OCI-LY7 (cell line): ENCODE measurements around the gene M1AP. TPM values are rescaled to one million over a fixed set of nuclear protein-coding genes. Genes with fewer than 3 reads are reported as not detected.

Experiments used
- BruUV-seq: library from RNA; stranded (reverse); fragments of 400-500 nt; replicated peaks from 2 replicates; lab custom pipeline; 2021; lab: Mats Ljungman, UMichigan
- CTCF ChIA-PET: fragments of 300-600 bp; sonication (Branson Sonifier 250); formaldehyde crosslinking; loops from one replicate; lab custom pipeline; 2022; ENCODE audit warnings: antibody characterized with exemption; ENCODE audit not compliant: unreplicated experiment; lab: Charles Lee
- POLR2A ChIA-PET: fragments of 300-600 bp; sonication (Branson Sonifier 250); formaldehyde crosslinking; loops from one replicate; lab custom pipeline; 2022; ENCODE audit warnings: antibody characterized with exemption; lab: Charles Lee
- DNase-seq: peaks from one replicate; pipeline ENCODE4 v3.0.0-alpha.2; 2015; ENCODE audit warnings: low spot score
- H2AFZ ChIP-seq: fragments of 200-600 bp; sonication (generic), shearing (Covaris generic); 2 replicates; pipeline ENCODE4 v1.6.1; 2014; ENCODE audit warnings: mild to moderate bottlenecking, antibody characterized with exemption, low read length, moderate library complexity
- H3K27ac ChIP-seq: fragments of 200-600 bp; sonication (generic); 2 replicates; pipeline ENCODE4 v1.5.1; 2014; ENCODE audit warnings: mixed run types, low read depth, mild to moderate bottlenecking, moderate library complexity, low read length, inconsistent platforms; ENCODE audit not compliant: poor library complexity, severe bottlenecking
- H3K36me3 ChIP-seq: fragments of 200-600 bp; sonication (generic); 2 replicates; pipeline ENCODE4 v1.6.1; 2014; ENCODE audit warnings: mild to moderate bottlenecking, antibody characterized with exemption, low read length, moderate library complexity, mixed read lengths; ENCODE audit not compliant: insufficient read depth
- H3K4me1 ChIP-seq: fragments of 200-600 bp; sonication (generic); 2 replicates; pipeline ENCODE4 v1.5.1; 2014; ENCODE audit warnings: mild to moderate bottlenecking, low read length; ENCODE audit not compliant: insufficient read depth, poor library complexity, severe bottlenecking
- H3K4me2 ChIP-seq: fragments of 200-600 bp; sonication (generic); 2 replicates; pipeline ENCODE4 v1.6.1; 2014; ENCODE audit warnings: mild to moderate bottlenecking, low read length
- H3K4me3 ChIP-seq: fragments of 200-600 bp; sonication (generic); 2 replicates; pipeline ENCODE4 v1.5.1; 2014; ENCODE audit warnings: mild to moderate bottlenecking, low read depth, low read length; ENCODE audit not compliant: poor library complexity, severe bottlenecking
- H3K79me2 ChIP-seq: fragments of 200-600 bp; sonication (generic); 2 replicates; pipeline ENCODE4 v1.6.1; 2016; ENCODE audit warnings: low read depth, mild to moderate bottlenecking, low read length, moderate library complexity, mixed read lengths; ENCODE audit not compliant: insufficient read depth
- H3K9me2 ChIP-seq: fragments of 200-600 bp; sonication (generic); 2 replicates; pipeline ENCODE4 v1.6.1; 2016; ENCODE audit warnings: mild to moderate bottlenecking, low read length, mixed read lengths; ENCODE audit not compliant: insufficient read depth
- H3K9me3 ChIP-seq: fragments of 200-600 bp; sonication (generic); 2 replicates; pipeline ENCODE4 v1.6.1; 2014; ENCODE audit warnings: mild to moderate bottlenecking, mixed run types, low read length, mixed read lengths
- H4K20me1 ChIP-seq: fragments of 200-600 bp; sonication (generic); 2 replicates; pipeline ENCODE4 v1.6.1; 2014; ENCODE audit warnings: mild to moderate bottlenecking, antibody characterized with exemption, low read length, moderate library complexity, mixed read lengths; ENCODE audit not compliant: insufficient read depth
- EZH2phosphoT487 ChIP-seq: fragments of 200-600 bp; sonication (generic); IDR thresholded peaks from 2 replicates; pipeline ENCODE4 v1.6.1; 2018; ENCODE audit warnings: low read depth, borderline replicate concordance, mild to moderate bottlenecking, mixed run types, antibody characterized with exemption, low read length, moderate library complexity, mixed read lengths
- intact Hi-C: fragments of 100-400 bp; cut with micrococcal nuclease; formaldehyde crosslinking; loops from one replicate; pipeline ENCODE4 v1.10.0; 2022; ENCODE audit not compliant: unreplicated experiment
- total RNA-seq, 2 experiments: library from RNA; depleted of rRNA in 1 of 2; stranded (reverse); fragments of >200 nt in 1 of 2; shearing (Covaris generic) in 1 of 2; gene quantifications; 2 replicates each; pipeline ENCODE4 v1.2.3, GENCODE V29; 2014 to 2022
- TF ChIP-seq, protein P1 (sequence below): fragments of 200-600 bp; sonication (generic); conservative IDR thresholded peaks from 2 replicates; pipeline ENCODE4 v1.5.1; 2014; ENCODE audit warnings: mild to moderate bottlenecking, antibody characterized with exemption, low read length, moderate library complexity, mixed read lengths

M1AP gene
- total RNA-seq, 2 experiments from 2014 or later = not detected

GRCh38 chr2:74653589-74653984, 5.5 kb upstream of the M1AP start:
- peak overlapping the region; percentile 99 for H2AFZ ChIP-seq
- H3K4me2 ChIP-seq = peak overlapping the region; percentile 81
- ChIA-PET POLR2A (interaction anchor here (0.6 to 1.2 kb wide), 4 partner anchors 22 to 210 kb away, joined by 3 to 4 read pairs (median 3); no protein-coding TSS in a partner anchor), CTCF (no interaction called here)
- H3K4me1 ChIP-seq = peaks cover 5% of the 10 kb centered on the region
- H3K9me3 ChIP-seq = no peaks in the 10 kb centered on the region
- no peak overlapping the region for H3K27ac ChIP-seq
- no peaks in the 10 kb centered on the region for H3K36me3 ChIP-seq
- no TSS peak for BruUV-seq
- no peaks in the 10 kb centered on the region for H3K79me2 ChIP-seq
- no peaks in the 10 kb centered on the region for H4K20me1 ChIP-seq
- intact Hi-C loops = no loop called here
- DNase-seq = no peak
- peak overlapping the region; percentile 72 for H3K4me3 ChIP-seq
- H3K9me2 ChIP-seq = no peaks in the 10 kb centered on the region
- TF ChIP-seq EZH2phosphoT487 = no peak
- TF ChIP-seq, protein P1, sequence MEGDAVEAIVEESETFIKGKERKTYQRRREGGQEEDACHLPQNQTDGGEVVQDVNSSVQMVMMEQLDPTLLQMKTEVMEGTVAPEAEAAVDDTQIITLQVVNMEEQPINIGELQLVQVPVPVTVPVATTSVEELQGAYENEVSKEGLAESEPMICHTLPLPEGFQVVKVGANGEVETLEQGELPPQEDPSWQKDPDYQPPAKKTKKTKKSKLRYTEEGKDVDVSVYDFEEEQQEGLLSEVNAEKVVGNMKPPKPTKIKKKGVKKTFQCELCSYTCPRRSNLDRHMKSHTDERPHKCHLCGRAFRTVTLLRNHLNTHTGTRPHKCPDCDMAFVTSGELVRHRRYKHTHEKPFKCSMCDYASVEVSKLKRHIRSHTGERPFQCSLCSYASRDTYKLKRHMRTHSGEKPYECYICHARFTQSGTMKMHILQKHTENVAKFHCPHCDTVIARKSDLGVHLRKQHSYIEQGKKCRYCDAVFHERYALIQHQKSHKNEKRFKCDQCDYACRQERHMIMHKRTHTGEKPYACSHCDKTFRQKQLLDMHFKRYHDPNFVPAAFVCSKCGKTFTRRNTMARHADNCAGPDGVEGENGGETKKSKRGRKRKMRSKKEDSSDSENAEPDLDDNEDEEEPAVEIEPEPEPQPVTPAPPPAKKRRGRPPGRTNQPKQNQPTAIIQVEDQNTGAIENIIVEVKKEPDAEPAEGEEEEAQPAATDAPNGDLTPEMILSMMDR = no peak

GRCh38 chr2:74646834-74647482, 1.2 kb downstream of the M1AP start:
- BruUV-seq = no TSS peak
- Histone ChIP-seq H3K4me3 (no peak overlapping the region), H2AFZ (no peak overlapping the region), H3K9me2 (no peaks in the 10 kb centered on the region), H3K79me2 (no peaks in the 10 kb centered on the region), H4K20me1 (no peaks in the 10 kb centered on the region), H3K36me3 (no peaks in the 10 kb centered on the region), H3K4me1 (no peaks in the 10 kb centered on the region), H3K9me3 (no peaks in the 10 kb centered on the region), H3K4me2 (no peak overlapping the region), H3K27ac (no peak overlapping the region)
- CTCF ChIA-PET = no interaction called here
- intact Hi-C loops = no loop called here
- POLR2A ChIA-PET = no interaction called here
- DNase-seq = no peak
- TF ChIP-seq, protein P1 = no peak
- TF ChIP-seq EZH2phosphoT487 = no peak

- H3K9me2 ChIP-seq = no peaks in the 10 kb centered on the region
- H3K27ac ChIP-seq = no peak overlapping the region
- no TSS peak for BruUV-seq
- H3K9me3 ChIP-seq = no peaks in the 10 kb centered on the region
- no peak for TF ChIP-seq EZH2phosphoT487
- TF ChIP-seq, protein P1 = no peak
- no peak overlapping the region for H3K4me2 ChIP-seq
- POLR2A ChIA-PET = interaction anchor here (0.9 to 1.2 kb wide), 2 partner anchors 20 to 28 kb away, joined by 3 read pairs; no protein-coding TSS in a partner anchor
- no peaks in the 10 kb centered on the region for H3K36me3 ChIP-seq
- no peak overlapping the region for H3K4me3 ChIP-seq
- no peak overlapping the region for H2AFZ ChIP-seq
- intact Hi-C loops = no loop called here
- no peaks in the 10 kb centered on the region for H3K4me1 ChIP-seq
- H4K20me1 ChIP-seq = no peaks in the 10 kb centered on the region
- H3K79me2 ChIP-seq = no peaks in the 10 kb centered on the region
- DNase-seq = no peak
- CTCF ChIA-PET = no interaction called here
These were observed 1.9 kb downstream of the M1AP start for GRCh38 chr2:74646201-74646600.
